HG02981 (cell line): ENCODE results near the gene PHAF1.
A peak's percentile ranks its signal among the peaks of the same experiment; 100 is the strongest.

ENCODE experiments used
- ATAC-seq: cut with Tn5 transposase; IDR thresholded peaks from one replicate; pipeline ENCODE4 v1.9.1; 2021; ENCODE audit warnings: mild to moderate bottlenecking, moderate library complexity; ENCODE audit not compliant: unreplicated experiment

Gene PHAF1

GRCh38 chr16:67162506-67163163, 52.9 kb downstream of the PHAF1 start:
- ATAC-seq: no peak

- no peak for ATAC-seq
Observed at GRCh38 chr16:67163164-67163998, 53.6 kb downstream of the PHAF1 start.

- no peak for ATAC-seq
Observed at GRCh38 chr16:67163999-67164558, 54.3 kb downstream of the PHAF1 start.

GRCh38 chr16:67164599-67165061, 54.9 kb downstream of the PHAF1 start, which contains the start of gene HSF4:
HSF4 (plus strand) TSS chr16:67164745; CDS start chr16:67164812, 67 bp downstream.
- no peak for ATAC-seq

- ATAC-seq: no peak
Observed at GRCh38 chr16:67165121-67166078, 55.7 kb downstream of the PHAF1 start.

GRCh38 chr16:67166110-67166547, 56.4 kb downstream of the PHAF1 start:
- ATAC-seq: no peak

GRCh38 chr16:67166598-67167168, 56.9 kb downstream of the PHAF1 start:
- ATAC-seq: no peak

GRCh38 chr16:67167588-67167987, 57.8 kb downstream of the PHAF1 start:
- no peak for ATAC-seq

- ATAC-seq: no peak
Observed at GRCh38 chr16:67169011-67169451, 59.3 kb downstream of the PHAF1 start.

GRCh38 chr16:67169642-67170167, 60.0 kb downstream of the PHAF1 start:
- ATAC-seq: no peak

GRCh38 chr16:67170168-67170948, 60.6 kb downstream of the PHAF1 start, which contains the start of gene NOL3:
NOL3 (plus strand) TSS chr16:67170538.
- ATAC-seq: peak; percentile 37

GRCh38 chr16:67170949-67171649, 61.4 kb downstream of the PHAF1 start:
- no peak for ATAC-seq

- ATAC-seq: no peak
Observed at GRCh38 chr16:67173323-67173722, 63.6 kb downstream of the PHAF1 start.

GRCh38 chr16:67173808-67174705, 64.3 kb downstream of the PHAF1 start:
- ATAC-seq: peak; percentile 39

- ATAC-seq: no peak
Observed at GRCh38 chr16:67174706-67175231, 65.0 kb downstream of the PHAF1 start.

- no peak for ATAC-seq
Observed at GRCh38 chr16:67176662-67177061, 66.9 kb downstream of the PHAF1 start.
